Endothelial cell (in vitro differentiated cells): ENCODE data around the gene EPB41L1. TPM values are rescaled to one million over a fixed set of nuclear protein-coding genes. Genes with fewer than 3 reads are reported as not detected.

Experiments
- DNase-seq: peaks from one replicate; pipeline ENCODE4 v3.0.0; 2021; ENCODE audit warnings: low spot score
- H3K27ac Mint-ChIP-seq: one replicate; pipeline ENCODE4 v1.8.0; 2021; ENCODE audit warnings: mixed read lengths, inconsistent platforms; ENCODE audit not compliant: unreplicated experiment
- H3K27me3 Mint-ChIP-seq: one replicate; pipeline ENCODE4 v1.8.0; 2021; ENCODE audit warnings: mild to moderate bottlenecking, moderate library complexity, mixed read lengths, inconsistent platforms; ENCODE audit not compliant: unreplicated experiment
- H3K36me3 Mint-ChIP-seq: one replicate; pipeline ENCODE4 v1.8.0; 2021; ENCODE audit warnings: mild to moderate bottlenecking, low read depth, mixed read lengths, inconsistent platforms; ENCODE audit not compliant: unreplicated experiment
- H3K4me1 Mint-ChIP-seq: one replicate; pipeline ENCODE4 v1.8.0; 2021; ENCODE audit warnings: mild to moderate bottlenecking, mixed read lengths, inconsistent platforms; ENCODE audit not compliant: unreplicated experiment
- H3K4me3 Mint-ChIP-seq: one replicate; pipeline ENCODE4 v1.8.0; 2021; ENCODE audit warnings: mild to moderate bottlenecking, mixed read lengths, inconsistent platforms; ENCODE audit not compliant: unreplicated experiment
- H3K9me3 Mint-ChIP-seq: one replicate; pipeline ENCODE4 v1.8.0; 2021; ENCODE audit warnings: mixed read lengths, inconsistent platforms; ENCODE audit not compliant: unreplicated experiment
- total RNA-seq: library from RNA; stranded (reverse); fragmentation: NEBNext Ultra II Directional; extraction: Animal tissue kit (Norgen Biotek cat#: 25700); gene quantifications from one replicate; pipeline ENCODE4 v1.2.1, GENCODE V29; 2021; ENCODE audit not compliant: unreplicated experiment
- TF ChIP-seq, protein P1 (sequence below): fragments of 200-600 bp; sonication (generic); IDR thresholded peaks from one replicate; pipeline ENCODE4 v1.5.0; 2021; ENCODE audit warnings: antibody characterized with exemption; ENCODE audit not compliant: unreplicated experiment

The EPB41L1 gene
- total RNA-seq, 1 donor from 2014 or later: 19.3 TPM

DNA sequence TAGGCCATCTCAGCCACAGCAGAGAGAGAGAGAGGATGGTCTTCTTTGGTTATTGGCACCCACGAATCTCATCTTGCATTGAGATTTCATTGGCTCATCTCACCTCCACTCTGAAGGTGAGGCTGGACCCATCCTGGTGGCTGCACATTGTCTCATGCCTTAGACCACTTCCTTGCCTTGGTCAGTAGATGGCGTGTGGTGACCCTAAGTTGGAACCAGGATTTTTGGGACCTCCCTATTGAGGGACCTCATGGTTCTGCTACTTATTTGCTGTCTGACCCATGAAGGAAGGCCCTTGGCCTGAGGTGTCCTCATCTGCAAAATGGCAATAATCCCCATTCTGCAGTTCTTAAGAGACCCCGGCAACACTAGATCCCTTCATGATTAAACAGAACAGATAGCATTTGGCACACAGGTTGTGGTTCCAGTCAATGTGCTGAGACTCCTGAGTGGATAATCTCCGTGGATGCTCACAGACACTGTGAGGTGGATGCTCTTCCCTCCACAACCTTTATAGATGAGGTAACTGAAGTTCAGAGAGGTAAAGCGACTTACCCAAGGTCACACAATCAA, 60.2 kb downstream of the EPB41L1 start:
- Mint-ChIP-seq H3K4me1 (peaks cover 4% of the 10 kb centered on the region), H3K36me3 (no peaks in the 10 kb centered on the region), H3K27ac (no peak overlapping the region), H3K9me3 (no peaks in the 10 kb centered on the region), H3K27me3 (no peaks in the 10 kb centered on the region), H3K4me3 (no peak overlapping the region)
- DNase-seq: no peak
- TF ChIP-seq, protein P1, sequence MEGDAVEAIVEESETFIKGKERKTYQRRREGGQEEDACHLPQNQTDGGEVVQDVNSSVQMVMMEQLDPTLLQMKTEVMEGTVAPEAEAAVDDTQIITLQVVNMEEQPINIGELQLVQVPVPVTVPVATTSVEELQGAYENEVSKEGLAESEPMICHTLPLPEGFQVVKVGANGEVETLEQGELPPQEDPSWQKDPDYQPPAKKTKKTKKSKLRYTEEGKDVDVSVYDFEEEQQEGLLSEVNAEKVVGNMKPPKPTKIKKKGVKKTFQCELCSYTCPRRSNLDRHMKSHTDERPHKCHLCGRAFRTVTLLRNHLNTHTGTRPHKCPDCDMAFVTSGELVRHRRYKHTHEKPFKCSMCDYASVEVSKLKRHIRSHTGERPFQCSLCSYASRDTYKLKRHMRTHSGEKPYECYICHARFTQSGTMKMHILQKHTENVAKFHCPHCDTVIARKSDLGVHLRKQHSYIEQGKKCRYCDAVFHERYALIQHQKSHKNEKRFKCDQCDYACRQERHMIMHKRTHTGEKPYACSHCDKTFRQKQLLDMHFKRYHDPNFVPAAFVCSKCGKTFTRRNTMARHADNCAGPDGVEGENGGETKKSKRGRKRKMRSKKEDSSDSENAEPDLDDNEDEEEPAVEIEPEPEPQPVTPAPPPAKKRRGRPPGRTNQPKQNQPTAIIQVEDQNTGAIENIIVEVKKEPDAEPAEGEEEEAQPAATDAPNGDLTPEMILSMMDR: peak; percentile 42

DNA sequence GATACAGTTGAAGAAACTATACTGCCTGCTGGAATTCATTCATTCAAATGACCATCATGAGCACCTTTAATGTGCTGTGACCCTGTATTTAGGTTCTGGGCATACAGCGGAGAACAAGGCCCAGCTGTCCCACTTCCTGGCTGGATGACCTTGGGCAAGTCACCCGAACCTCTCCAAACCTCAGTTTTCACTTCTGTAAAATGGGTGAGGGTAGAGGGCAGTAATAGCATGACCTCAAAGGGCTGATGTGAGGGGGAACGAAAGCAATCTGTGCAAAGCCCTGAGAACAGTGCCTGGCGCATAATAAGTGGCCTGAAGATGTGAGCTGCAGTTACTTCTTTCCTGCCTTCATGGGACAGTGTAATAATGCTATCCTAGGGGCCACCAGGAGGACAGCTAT, 61.2 kb downstream of the EPB41L1 start:
- no peak for DNase-seq
- H3K4me1 Mint-ChIP-seq: peaks cover 4% of the 10 kb centered on the region
- H3K36me3 Mint-ChIP-seq: peaks cover 7% of the 10 kb centered on the region
- TF ChIP-seq, protein P1: no peak
- H3K4me3 Mint-ChIP-seq: no peak overlapping the region
- H3K27me3 Mint-ChIP-seq: peaks cover 2% of the 10 kb centered on the region
- no peaks in the 10 kb centered on the region for H3K9me3 Mint-ChIP-seq
- H3K27ac Mint-ChIP-seq: no peak overlapping the region

DNA sequence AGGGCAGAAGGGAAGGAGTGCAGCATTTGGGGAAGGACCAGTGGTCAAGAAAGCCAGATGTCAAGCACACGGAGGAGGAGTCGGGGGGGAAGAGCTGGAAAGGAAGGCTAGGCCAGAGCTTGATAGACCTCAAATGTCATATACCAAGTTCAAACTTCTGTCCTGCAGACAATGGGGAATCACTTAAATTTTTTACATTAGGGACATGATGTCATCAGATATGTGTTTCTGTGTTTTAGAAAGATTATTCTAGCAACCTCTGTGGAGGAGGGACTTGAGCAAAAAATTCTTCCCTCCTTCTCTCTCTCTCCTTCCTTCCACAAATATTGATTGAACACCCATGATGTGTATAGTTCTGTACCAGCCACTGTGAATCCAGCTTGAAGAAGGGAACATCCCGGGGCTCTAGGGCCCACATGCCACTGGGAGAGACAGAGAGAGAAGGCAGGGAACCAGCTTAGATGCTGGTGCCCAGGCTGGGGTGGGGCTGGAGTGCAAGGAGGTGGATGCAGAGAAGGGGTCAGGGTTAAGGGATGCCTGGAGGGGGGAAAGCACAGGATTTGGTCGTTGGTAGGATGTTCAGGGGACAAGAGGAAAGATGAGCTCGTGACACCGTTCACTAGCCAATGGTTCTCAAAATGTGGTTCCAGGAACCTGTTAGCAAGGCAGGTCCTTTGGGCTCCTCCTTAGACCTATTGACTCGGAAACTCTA, 61.9 kb downstream of the EPB41L1 start:
- no peak overlapping the region for H3K27ac Mint-ChIP-seq
- no peaks in the 10 kb centered on the region for H3K9me3 Mint-ChIP-seq
- H3K4me3 Mint-ChIP-seq: no peak overlapping the region
- TF ChIP-seq, protein P1: no peak
- H3K4me1 Mint-ChIP-seq: peaks cover 4% of the 10 kb centered on the region
- H3K36me3 Mint-ChIP-seq: peaks cover 13% of the 10 kb centered on the region
- DNase-seq: no peak
- peaks cover 2% of the 10 kb centered on the region for H3K27me3 Mint-ChIP-seq

DNA sequence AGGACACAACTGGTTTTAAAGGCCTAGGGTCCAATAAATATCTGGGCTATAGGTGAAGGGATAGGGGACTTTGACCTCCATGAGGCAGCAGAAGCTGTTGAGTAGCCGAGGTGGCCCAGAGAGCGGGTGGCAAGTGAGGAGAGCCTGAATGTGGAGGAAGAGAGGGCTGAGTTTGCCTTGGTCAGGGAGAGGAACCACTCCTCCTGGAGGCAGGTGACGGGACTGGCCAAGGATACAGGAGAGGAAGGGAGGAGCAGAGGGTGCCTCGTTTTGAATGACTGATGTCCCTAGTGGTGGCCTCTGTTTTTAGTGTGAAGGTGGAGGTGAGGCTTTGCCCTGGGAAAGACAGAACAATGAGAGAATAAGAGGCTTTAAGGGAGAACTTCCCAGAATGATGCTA, 62.7 kb downstream of the EPB41L1 start:
- DNase-seq: no peak
- TF ChIP-seq, protein P1: peak; percentile 29
- peaks cover 2% of the 10 kb centered on the region for H3K27me3 Mint-ChIP-seq
- no peak overlapping the region for H3K4me3 Mint-ChIP-seq
- peaks cover 4% of the 10 kb centered on the region for H3K4me1 Mint-ChIP-seq
- no peaks in the 10 kb centered on the region for H3K9me3 Mint-ChIP-seq
- peaks cover 13% of the 10 kb centered on the region for H3K36me3 Mint-ChIP-seq
- no peak overlapping the region for H3K27ac Mint-ChIP-seq

DNA sequence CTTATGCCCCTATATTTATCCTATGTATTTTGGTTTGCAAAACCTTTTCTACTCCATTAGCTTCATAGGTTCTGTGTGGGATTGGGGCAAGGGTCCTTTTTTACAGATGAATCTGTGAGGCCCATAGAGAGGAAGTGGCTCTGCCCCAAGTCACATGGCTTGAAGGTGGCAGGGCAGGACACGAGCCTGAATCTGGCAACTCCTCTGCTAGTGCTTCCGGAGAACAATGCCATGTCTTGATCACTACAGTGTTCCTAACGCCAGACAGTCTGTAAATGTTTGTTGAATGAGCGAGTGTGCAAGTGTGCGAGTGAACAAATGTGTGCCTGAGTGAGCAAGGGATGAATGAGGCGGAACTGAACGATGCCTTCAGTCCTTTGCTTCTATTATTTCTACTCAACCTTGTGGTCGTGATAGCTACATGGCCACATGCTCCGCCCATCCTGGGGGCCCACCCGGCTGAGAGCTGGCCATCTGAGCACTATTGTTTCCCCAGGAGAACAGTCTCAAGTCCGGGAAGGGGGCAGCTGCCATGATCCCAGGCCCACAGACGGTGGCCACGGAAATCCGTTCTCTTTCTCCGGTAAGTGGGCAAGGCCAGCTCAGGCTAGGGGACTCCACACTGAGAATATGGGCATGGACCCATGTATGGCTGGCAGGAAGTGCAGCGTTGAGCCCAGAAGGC, 64.0 kb downstream of the EPB41L1 start:
- TF ChIP-seq, protein P1: no peak
- Mint-ChIP-seq H3K4me1 (peaks cover 4% of the 10 kb centered on the region), H3K27me3 (peaks cover 2% of the 10 kb centered on the region), H3K9me3 (no peaks in the 10 kb centered on the region), H3K4me3 (no peak overlapping the region), H3K36me3 (peaks cover 13% of the 10 kb centered on the region), H3K27ac (no peak overlapping the region)
- DNase-seq: no peak
